GM12892 (cell line): ENCODE data around the gene SLC48A1.

ENCODE experiments used
- DNase-seq: peaks from one replicate; pipeline ENCODE4 v3.0.0; 2011; ENCODE audit not compliant: insufficient read length
- FAIRE-seq: peaks from 2 replicates; lab custom pipeline; 2011; peaks lifted over from hg19 to GRCh38; lab: Jason Lieb, UNC
- POLR2A ChIP-seq: IDR thresholded peaks from 2 replicates; pipeline ENCODE4 v1.6.1; 2011; ENCODE audit warnings: low read depth, low read length, control low read depth
- POLR2AphosphoS5 ChIP-seq: IDR thresholded peaks from 2 replicates; pipeline ENCODE4 v1.6.1; 2011; ENCODE audit warnings: low read depth, low read length, control low read depth
- TAF1 ChIP-seq: IDR thresholded peaks from 2 replicates; pipeline ENCODE4 v1.6.1; 2011; ENCODE audit warnings: low read depth, mild to moderate bottlenecking, control low read depth, low read length, borderline replicate concordance

Gene SLC48A1

DNA sequence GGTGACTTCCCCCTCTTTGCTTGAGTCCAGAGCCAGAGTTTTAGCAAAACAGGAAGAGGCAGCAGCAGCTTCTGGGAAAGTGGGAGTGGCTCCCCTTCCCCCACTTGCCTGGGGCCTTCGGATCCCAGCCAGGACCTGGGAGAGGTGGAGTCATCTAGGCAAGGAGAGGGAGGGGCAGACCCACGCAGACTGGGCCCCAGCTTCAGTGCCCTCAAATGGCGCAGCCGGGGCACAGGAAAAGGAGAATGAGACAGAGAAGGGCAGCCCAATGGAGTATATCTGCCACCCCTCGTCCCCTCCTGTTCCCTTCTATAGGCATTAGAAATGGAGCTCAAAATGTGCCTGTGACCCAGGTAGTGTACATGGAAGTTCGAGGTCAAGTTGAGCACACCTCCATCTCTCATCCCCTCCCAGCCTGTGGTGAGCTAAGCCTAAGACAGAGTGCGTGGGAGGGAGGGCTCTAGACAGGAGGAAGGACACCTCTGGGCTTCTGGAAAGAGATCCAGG is 56.0 kb downstream of the SLC48A1 start:
- FAIRE-seq (no peak), DNase-seq (no peak)
- TF ChIP-seq POLR2AphosphoS5: no peak

GRCh38 chr12:47829584-47829983 is 56.5 kb downstream of the SLC48A1 start:
- TF ChIP-seq TAF1 (no peak), POLR2AphosphoS5 (no peak), POLR2A (no peak)
- no peak for FAIRE-seq

More at GRCh38 chr12:47829584-47829983, 56.5 kb downstream of the SLC48A1 start:
- DNase-seq: no peak
